MM.1S (cell line): Measurements from ENCODE around the gene CACNB2.

Experiments
- DNase-seq: peaks from one replicate; pipeline ENCODE4 v3.0.0-alpha.2; 2015
- H2AFZ ChIP-seq: fragments of 300-600 bp; sonication (generic); 2 replicates; pipeline ENCODE4 v1.6.0; 2016; ENCODE audit warnings: antibody characterized with exemption, low read length
- H3F3A ChIP-seq: fragments of 300-600 bp; sonication (generic); 2 replicates; pipeline ENCODE4 v1.6.1; 2016; ENCODE audit warnings: mild to moderate bottlenecking, antibody characterized with exemption, low read length, moderate library complexity, mixed read lengths; ENCODE audit not compliant: insufficient read depth
- H3K27ac ChIP-seq: fragments of 300-600 bp; sonication (generic); 2 replicates; pipeline ENCODE4 v1.5.1; 2016; ENCODE audit warnings: mild to moderate bottlenecking, low read length
- H3K27me3 ChIP-seq: fragments of 300-600 bp; sonication (generic); replicated peaks from 2 replicates; pipeline ENCODE4 v1.6.0; 2016; ENCODE audit warnings: low read length; ENCODE audit not compliant: insufficient read depth
- H3K36me3 ChIP-seq: fragments of 300-600 bp; sonication (generic); replicated peaks from 2 replicates; pipeline ENCODE4 v1.6.1; 2016; ENCODE audit warnings: mild to moderate bottlenecking, low read length, mixed read lengths; ENCODE audit not compliant: insufficient read depth
- H3K4me1 ChIP-seq: fragments of 300-600 bp; sonication (generic); 2 replicates; pipeline ENCODE4 v1.6.1; 2016; ENCODE audit warnings: low read length, mixed read lengths
- H3K4me2 ChIP-seq: fragments of 300-600 bp; sonication (generic); 2 replicates; pipeline ENCODE4 v1.6.0; 2016; ENCODE audit warnings: low read depth, low read length
- H3K4me3 ChIP-seq: fragments of 300-600 bp; sonication (generic); 2 replicates; pipeline ENCODE4 v1.5.1; 2016; ENCODE audit warnings: low read length, mixed read lengths
- H3K79me2 ChIP-seq: fragments of 300-600 bp; sonication (generic); 2 replicates; pipeline ENCODE4 v1.6.1; 2016; ENCODE audit warnings: mixed run types, low read length, mixed read lengths
- H3K9ac ChIP-seq: fragments of 300-600 bp; sonication (generic); 2 replicates; pipeline ENCODE4 v1.6.1; 2016; ENCODE audit warnings: low read length, mixed read lengths
- H3K9me2 ChIP-seq: fragments of 300-600 bp; sonication (generic); replicated peaks from 2 replicates; pipeline ENCODE4 v1.6.1; 2016; ENCODE audit warnings: mild to moderate bottlenecking, low read length, mixed read lengths; ENCODE audit not compliant: insufficient read depth
- H3K9me3 ChIP-seq: fragments of 300-600 bp; sonication (generic); replicated peaks from 2 replicates; pipeline ENCODE4 v1.6.1; 2016; ENCODE audit warnings: mild to moderate bottlenecking, low read length, mixed read lengths; ENCODE audit not compliant: insufficient read depth
- H4K20me1 ChIP-seq: fragments of 300-600 bp; sonication (generic); 2 replicates; pipeline ENCODE4 v1.6.1; 2016; ENCODE audit warnings: mild to moderate bottlenecking, low read length, moderate library complexity, mixed read lengths; ENCODE audit not compliant: insufficient read depth
- EZH2 ChIP-seq: fragments of 300-600 bp; sonication (generic); optimal IDR thresholded peaks from 2 replicates; pipeline ENCODE3; 2017; ENCODE audit warnings: low read depth, mild to moderate bottlenecking, antibody characterized with exemption, low read length, mixed read lengths
- EZH2phosphoT487 ChIP-seq: fragments of 300-600 bp; sonication (generic); IDR thresholded peaks from 2 replicates; pipeline ENCODE4 v1.6.1; 2018; ENCODE audit warnings: antibody characterized with exemption, low read length
- TF ChIP-seq, protein P1 (sequence below): fragments of 300-600 bp; sonication (generic); IDR thresholded peaks from 2 replicates; pipeline ENCODE4 v1.5.1; 2016; ENCODE audit warnings: antibody characterized with exemption, low read length, mixed read lengths

Gene CACNB2

DNA sequence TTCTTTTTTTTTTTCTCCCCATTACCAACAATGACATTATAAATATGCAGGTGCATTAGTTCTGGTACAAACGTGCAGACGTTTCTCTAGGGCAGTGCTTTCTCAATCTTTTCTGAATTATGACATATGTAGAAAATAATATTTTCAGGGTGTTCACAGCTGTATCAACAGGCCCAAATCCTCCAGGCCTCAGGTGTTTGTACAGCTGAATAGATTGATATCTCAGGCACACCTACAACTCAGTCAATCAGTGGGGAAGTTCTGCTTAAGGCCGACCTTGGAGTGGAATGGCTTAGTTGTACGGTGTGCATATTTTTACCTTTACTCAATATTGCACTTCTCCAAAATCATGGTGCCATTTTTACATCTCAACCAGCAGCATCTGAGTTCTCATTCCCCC lies 71.6 kb downstream of the CACNB2 start:
- no peaks in the 10 kb centered on the region for H3F3A ChIP-seq
- TF ChIP-seq EZH2phosphoT487: no peak
- TF ChIP-seq, protein P1, sequence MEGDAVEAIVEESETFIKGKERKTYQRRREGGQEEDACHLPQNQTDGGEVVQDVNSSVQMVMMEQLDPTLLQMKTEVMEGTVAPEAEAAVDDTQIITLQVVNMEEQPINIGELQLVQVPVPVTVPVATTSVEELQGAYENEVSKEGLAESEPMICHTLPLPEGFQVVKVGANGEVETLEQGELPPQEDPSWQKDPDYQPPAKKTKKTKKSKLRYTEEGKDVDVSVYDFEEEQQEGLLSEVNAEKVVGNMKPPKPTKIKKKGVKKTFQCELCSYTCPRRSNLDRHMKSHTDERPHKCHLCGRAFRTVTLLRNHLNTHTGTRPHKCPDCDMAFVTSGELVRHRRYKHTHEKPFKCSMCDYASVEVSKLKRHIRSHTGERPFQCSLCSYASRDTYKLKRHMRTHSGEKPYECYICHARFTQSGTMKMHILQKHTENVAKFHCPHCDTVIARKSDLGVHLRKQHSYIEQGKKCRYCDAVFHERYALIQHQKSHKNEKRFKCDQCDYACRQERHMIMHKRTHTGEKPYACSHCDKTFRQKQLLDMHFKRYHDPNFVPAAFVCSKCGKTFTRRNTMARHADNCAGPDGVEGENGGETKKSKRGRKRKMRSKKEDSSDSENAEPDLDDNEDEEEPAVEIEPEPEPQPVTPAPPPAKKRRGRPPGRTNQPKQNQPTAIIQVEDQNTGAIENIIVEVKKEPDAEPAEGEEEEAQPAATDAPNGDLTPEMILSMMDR: no peak
- no peak for TF ChIP-seq EZH2

DNA sequence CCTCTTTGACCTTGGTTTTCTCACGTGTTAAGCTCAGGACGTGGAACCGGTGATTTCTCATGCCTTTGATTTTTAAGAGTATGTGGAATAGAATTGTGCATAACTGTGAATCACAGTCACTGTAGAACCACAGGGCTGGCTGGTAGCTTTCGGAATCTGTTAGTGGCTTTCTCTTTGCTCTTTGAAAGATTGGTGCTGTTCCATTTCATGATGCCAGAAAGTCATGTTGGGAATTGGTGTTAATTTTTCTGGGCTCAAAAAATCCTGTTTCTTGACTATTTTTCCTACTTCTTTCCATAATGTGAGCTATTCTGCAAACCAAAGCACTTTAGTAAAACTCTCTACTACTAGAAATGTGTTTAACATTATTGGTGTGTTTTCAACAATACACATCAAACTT lies 73.0 kb downstream of the CACNB2 start:
- H3K4me3 ChIP-seq: no peak overlapping the region
- no peak overlapping the region for H2AFZ ChIP-seq
- H3K27me3 ChIP-seq: no peaks in the 10 kb centered on the region
- H3K9ac ChIP-seq: no peak overlapping the region
- no peak for DNase-seq
- H3K4me1 ChIP-seq: no peaks in the 10 kb centered on the region
- TF ChIP-seq EZH2phosphoT487: no peak
- TF ChIP-seq EZH2: no peak
- no peaks in the 10 kb centered on the region for H4K20me1 ChIP-seq
- H3K4me2 ChIP-seq: no peak overlapping the region
- H3K36me3 ChIP-seq: no peaks in the 10 kb centered on the region
- H3F3A ChIP-seq: no peaks in the 10 kb centered on the region
- no peak overlapping the region for H3K27ac ChIP-seq
- no peaks in the 10 kb centered on the region for H3K9me3 ChIP-seq
- H3K79me2 ChIP-seq: no peaks in the 10 kb centered on the region
- no peaks in the 10 kb centered on the region for H3K9me2 ChIP-seq

More for the DNA sequence above, 71.6 kb downstream of the CACNB2 start:
- Histone ChIP-seq H3K79me2 (no peaks in the 10 kb centered on the region), H2AFZ (no peak overlapping the region), H3K9me2 (no peaks in the 10 kb centered on the region), H3K4me1 (no peaks in the 10 kb centered on the region), H3K27me3 (no peaks in the 10 kb centered on the region), H3K4me2 (no peak overlapping the region), H4K20me1 (no peaks in the 10 kb centered on the region), H3K9me3 (no peaks in the 10 kb centered on the region), H3K9ac (no peak overlapping the region), H3K27ac (no peak overlapping the region), H3K36me3 (no peaks in the 10 kb centered on the region), H3K4me3 (no peak overlapping the region)
- no peak for DNase-seq

DNA sequence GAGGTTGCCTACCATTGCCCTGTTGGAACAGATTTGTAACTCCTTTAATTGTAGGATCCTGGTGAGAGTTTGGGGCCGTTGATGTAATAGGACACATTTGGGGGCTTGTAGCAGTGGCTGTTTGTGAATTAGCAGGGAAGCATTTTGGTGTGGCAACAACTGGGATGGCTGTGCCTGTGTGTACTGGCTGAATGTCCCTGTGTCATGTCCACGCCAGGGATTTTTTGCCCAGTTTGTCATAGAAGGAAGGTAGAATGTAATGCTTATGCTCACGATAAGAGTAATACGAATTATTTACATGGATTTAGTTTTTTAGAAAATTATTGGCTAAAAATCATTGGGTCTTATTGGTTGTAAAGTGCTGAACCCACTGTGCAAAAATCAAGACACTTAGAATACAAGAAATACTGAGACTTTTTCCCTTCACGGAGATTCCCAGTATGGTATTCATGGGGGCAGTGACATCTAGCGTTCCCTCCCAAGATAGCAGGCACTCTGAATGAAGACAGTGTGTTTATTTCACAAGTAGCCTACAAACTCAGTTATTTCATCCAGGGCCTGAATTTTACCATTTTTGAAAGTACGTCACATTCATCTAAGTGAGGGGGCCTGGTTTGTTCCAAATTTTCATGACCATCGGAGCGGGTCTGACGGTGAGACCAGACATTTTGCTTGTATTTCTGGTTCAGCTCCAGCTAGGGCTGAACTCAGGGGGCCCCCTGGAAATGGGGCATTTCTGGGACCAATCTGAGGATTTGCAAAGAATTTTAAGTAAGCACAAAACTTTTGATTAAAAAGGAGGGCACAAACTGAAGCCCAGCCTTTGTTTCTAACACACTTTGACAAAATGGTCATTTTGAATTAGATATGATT lies 74.7 kb downstream of the CACNB2 start:
- Histone ChIP-seq H3K4me2 (no peak overlapping the region), H3K79me2 (no peaks in the 10 kb centered on the region), H3F3A (no peaks in the 10 kb centered on the region), H4K20me1 (no peaks in the 10 kb centered on the region), H3K9me3 (no peaks in the 10 kb centered on the region), H2AFZ (no peak overlapping the region), H3K27ac (no peak overlapping the region), H3K4me1 (no peaks in the 10 kb centered on the region), H3K27me3 (no peaks in the 10 kb centered on the region), H3K4me3 (no peak overlapping the region), H3K36me3 (no peaks in the 10 kb centered on the region), H3K9ac (no peak overlapping the region), H3K9me2 (no peaks in the 10 kb centered on the region)
- TF ChIP-seq EZH2phosphoT487 (no peak), EZH2 (no peak)
- TF ChIP-seq, protein P1: peak; percentile 68
- peak; percentile 38 for DNase-seq

DNA sequence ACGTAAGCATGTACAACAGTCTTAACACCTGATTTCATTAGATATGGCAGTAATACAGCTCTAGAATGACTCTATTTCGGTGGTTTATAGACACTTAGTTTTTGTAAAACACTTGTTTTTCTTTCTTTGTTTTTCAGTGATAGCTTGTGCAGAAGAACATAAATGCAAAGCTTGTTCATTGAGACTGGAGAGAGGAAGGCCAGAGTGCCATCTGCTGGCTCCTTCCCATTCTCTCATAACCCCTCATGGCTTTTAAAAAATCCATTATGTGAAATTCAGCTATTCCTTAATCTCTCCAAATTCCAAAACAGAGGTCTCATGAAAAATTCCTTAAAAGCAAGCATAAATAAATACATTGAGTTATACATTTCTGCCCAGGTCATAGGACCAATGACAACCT lies 76.3 kb downstream of the CACNB2 start:
- Histone ChIP-seq H3K27me3 (no peaks in the 10 kb centered on the region), H3F3A (no peaks in the 10 kb centered on the region), H3K4me1 (no peaks in the 10 kb centered on the region), H3K4me2 (no peak overlapping the region), H3K9me2 (no peaks in the 10 kb centered on the region), H3K4me3 (no peak overlapping the region), H3K27ac (no peak overlapping the region), H2AFZ (no peak overlapping the region), H3K79me2 (no peaks in the 10 kb centered on the region), H3K9me3 (no peaks in the 10 kb centered on the region), H3K36me3 (no peaks in the 10 kb centered on the region), H4K20me1 (no peaks in the 10 kb centered on the region), H3K9ac (no peak overlapping the region)
- DNase-seq: no peak
- TF ChIP-seq EZH2 (no peak), EZH2phosphoT487 (no peak)
- TF ChIP-seq, protein P1: peak; percentile 21
